ENCODE data around the gene BBOX1.

BBOX1 gene, protein sequence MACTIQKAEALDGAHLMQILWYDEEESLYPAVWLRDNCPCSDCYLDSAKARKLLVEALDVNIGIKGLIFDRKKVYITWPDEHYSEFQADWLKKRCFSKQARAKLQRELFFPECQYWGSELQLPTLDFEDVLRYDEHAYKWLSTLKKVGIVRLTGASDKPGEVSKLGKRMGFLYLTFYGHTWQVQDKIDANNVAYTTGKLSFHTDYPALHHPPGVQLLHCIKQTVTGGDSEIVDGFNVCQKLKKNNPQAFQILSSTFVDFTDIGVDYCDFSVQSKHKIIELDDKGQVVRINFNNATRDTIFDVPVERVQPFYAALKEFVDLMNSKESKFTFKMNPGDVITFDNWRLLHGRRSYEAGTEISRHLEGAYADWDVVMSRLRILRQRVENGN

DNA sequence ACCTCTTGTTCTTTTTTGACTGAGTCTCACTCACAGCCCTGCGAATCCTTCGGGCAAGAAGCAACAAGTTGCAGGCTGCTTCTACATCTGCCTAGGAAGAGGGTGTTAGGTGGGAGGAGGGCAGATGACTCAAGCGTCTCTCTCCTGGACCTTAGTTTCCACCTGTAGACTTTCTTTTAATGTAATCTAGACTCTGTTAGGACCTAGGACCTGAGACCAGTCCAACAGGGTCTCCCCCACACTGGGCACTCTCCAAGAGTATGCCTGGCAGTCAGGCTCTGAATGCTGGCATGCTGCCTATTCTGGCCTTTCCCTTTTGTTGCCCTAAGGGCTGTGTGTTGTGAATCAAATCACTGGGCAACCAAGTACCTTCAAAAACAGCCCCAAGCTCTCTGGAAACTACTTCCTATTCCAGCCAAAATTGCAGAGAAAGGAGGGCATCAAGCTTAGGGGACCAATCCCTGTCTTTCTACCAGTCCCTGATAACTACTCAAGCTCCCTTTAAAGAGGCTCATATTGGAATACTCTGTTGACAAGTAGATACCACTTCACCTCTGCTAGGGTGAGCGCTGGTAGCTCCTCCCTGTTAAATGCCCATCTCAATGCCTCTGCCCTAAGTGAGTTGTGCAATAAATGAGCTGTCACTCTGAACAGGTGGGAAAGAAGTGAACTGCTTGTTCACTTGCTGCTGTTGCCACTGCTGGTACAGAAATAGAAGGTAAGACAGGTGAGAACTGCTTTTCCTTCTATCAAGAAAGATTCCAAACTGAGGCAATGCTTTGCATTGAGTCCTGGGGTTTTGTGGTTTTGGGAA, at the start of gene BBOX1:
BBOX1 (plus strand) TSS at position 514 of the 814 bp plus-strand sequence. CDS start 14,616 bp downstream, outside the sequence.
- DNase-seq (ENCODE audit: low spot score) = peak; percentile 83
- CTCF ChIA-PET = interaction anchor here (0.6 kb wide), 1 partner anchor 119 kb away, joined by 5 read pairs; no protein-coding TSS in a partner anchor
- H3K27ac ChIP-seq = peak within 1 kb of the TSS; percentile 78
- TF ChIP-seq, protein P1, sequence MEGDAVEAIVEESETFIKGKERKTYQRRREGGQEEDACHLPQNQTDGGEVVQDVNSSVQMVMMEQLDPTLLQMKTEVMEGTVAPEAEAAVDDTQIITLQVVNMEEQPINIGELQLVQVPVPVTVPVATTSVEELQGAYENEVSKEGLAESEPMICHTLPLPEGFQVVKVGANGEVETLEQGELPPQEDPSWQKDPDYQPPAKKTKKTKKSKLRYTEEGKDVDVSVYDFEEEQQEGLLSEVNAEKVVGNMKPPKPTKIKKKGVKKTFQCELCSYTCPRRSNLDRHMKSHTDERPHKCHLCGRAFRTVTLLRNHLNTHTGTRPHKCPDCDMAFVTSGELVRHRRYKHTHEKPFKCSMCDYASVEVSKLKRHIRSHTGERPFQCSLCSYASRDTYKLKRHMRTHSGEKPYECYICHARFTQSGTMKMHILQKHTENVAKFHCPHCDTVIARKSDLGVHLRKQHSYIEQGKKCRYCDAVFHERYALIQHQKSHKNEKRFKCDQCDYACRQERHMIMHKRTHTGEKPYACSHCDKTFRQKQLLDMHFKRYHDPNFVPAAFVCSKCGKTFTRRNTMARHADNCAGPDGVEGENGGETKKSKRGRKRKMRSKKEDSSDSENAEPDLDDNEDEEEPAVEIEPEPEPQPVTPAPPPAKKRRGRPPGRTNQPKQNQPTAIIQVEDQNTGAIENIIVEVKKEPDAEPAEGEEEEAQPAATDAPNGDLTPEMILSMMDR (conservative IDR thresholded peaks at IDR 0.05; ENCODE audit: low read depth) = no peak
- POLR2A ChIA-PET (ENCODE audit: low non-redundant PET) = interaction anchor here (0.6 kb wide), 2 partner anchors 86 to 392 kb away, joined by 3 to 4 read pairs; no protein-coding TSS in a partner anchor

DNA sequence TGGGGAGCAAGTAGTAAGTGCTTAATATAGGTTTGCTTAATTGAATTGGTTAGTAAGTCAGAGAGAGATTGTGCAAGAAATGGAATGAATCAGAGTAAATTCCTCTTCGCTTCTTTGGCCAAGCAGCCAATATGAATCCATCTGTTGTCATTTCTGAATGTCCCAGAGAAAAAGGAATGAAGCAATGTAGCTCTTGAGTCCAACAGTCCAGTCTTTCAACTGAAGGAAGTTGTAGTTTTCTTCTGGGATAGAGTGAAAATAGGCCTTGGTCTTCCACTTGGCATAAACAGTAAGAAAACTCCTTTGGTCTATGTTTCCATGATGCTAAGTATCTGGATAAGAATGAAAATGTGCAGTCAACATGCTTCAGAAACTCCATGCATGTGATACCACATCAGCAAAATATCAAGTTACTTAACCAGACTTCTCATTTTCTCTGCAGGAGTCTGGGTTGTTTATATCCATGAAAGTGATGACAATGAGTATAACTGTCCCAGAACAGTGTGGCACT, 48.5 kb upstream of the BBOX1 start:
- no peak overlapping the region for H3K27ac ChIP-seq
- peak; percentile 51 for DNase-seq (ENCODE audit: low spot score)
- TF ChIP-seq, protein P1 (conservative IDR thresholded peaks at IDR 0.05; ENCODE audit: low read depth) = no peak
- POLR2A ChIA-PET (ENCODE audit: low non-redundant PET) = no interaction called here
- CTCF ChIA-PET = no interaction called here

DNA sequence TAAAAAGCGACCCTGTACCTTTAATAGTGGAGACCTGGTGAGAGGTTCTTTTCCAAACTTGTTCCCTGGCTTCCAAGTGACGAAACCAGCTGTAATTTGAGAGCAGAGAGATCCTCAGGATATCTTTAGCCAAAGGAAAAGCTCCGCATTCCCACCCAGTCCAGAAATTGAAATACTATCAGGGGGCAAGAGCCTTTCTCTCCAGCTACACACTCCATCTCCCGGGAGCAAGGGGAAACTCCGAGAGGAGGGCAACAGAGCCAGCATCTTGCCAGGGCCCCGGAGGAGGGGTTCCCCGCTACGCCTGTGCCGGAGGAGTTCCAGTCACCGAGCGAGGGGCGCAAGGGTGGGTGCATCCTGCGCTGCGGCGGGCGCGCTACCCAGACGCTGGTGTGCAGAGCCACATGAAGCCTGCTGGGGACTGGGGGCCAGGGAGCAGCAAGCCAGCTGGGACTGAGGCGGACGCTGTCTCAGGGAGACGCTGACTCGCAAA, 46.6 kb upstream of the BBOX1 start, which contains the start of gene FIBIN:
FIBIN (plus strand) TSS at position 148 of the 493 bp plus-strand sequence. CDS start 415 bp downstream, outside the sequence.
- peak; percentile 40 for DNase-seq (ENCODE audit: low spot score)
- ChIA-PET POLR2A (ENCODE audit: low non-redundant PET) (no interaction called here), CTCF (no interaction called here)
- peak within 1 kb of the TSS; percentile 81 for H3K27ac ChIP-seq
- TF ChIP-seq, protein P1 (conservative IDR thresholded peaks at IDR 0.05; ENCODE audit: low read depth) = no peak

DNA sequence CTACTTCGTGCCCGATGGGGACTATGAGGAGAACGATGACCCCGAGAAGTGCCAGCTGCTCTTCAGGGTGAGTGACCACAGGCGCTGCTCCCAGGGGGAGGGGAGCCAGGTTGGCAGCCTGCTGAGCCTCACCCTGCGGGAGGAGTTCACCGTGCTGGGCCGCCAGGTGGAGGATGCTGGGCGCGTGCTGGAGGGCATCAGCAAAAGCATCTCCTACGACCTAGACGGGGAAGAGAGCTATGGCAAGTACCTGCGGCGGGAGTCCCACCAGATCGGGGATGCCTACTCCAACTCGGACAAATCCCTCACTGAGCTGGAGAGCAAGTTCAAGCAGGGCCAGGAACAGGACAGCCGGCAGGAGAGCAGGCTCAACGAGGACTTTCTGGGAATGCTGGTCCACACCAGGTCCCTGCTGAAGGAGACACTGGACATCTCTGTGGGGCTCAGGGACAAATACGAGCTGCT, 46.0 kb upstream of the BBOX1 start:
- DNase-seq (ENCODE audit: low spot score) = no peak
- POLR2A ChIA-PET (ENCODE audit: low non-redundant PET) = no interaction called here
- H3K27ac ChIP-seq = peak overlapping the region; percentile 81
- TF ChIP-seq, protein P1 (conservative IDR thresholded peaks at IDR 0.05; ENCODE audit: low read depth) = no peak
- CTCF ChIA-PET = no interaction called here

DNA sequence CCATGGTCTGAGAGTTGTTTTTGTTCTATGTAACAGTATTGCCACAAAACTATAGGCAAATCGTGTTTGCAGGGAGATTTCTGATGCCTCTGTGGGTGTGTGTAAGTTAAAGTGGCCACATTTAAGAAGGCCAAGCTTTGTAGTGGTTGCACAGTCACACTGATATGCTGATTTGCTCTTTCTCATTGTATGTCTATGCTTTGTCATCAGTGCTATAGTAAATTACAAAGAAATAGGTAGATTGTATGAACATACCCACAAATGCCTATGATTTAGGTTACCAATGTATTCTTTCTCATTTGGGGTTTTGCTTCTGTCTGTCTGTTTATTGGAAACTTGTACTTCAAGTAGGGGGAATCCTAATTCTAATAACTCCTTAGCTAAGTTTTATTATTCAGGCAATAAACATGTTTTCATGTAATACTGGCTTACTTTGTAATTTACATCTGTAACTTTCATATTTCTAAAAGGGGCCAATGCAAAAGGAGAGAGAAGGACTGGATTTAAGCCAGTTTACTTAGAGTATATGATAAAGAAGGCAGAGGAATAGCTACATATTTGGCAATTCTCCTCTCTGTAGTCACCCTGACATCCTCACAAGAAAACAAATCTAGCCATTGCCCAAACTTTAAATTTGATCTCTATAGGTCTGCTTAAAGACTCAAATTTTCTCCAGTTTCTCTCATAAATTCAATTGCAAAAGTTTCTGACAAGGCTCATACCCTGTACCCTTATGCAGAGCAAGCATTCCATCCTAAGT, 44.7 kb upstream of the BBOX1 start:
- TF ChIP-seq, protein P1 (conservative IDR thresholded peaks at IDR 0.05; ENCODE audit: low read depth) = no peak
- ChIA-PET POLR2A (ENCODE audit: low non-redundant PET) (no interaction called here), CTCF (no interaction called here)

More for the DNA sequence above, 44.7 kb upstream of the BBOX1 start:
- no peak overlapping the region for H3K27ac ChIP-seq
- DNase-seq (ENCODE audit: low spot score) = no peak
